HEK293 (cell line): ENCODE data around the gene GUCY2F.

Source experiments
- CTCF ChIP-seq: fragments of 450-650 bp; formaldehyde crosslinking; IDR thresholded peaks from 2 replicates; pipeline ENCODE4 v1.5.1; 2016; ENCODE audit warnings: missing biosample characterization, missing genetic modification characterization
- INSM2 ChIP-seq: fragments of 450-650 bp; formaldehyde crosslinking; IDR thresholded peaks from 2 replicates; pipeline ENCODE4 v1.5.1; 2016; ENCODE audit warnings: missing biosample characterization, missing genetic modification characterization
- PBX3 ChIP-seq: sonication (generic); formaldehyde crosslinking; IDR thresholded peaks from 2 replicates; pipeline ENCODE4 v1.8.1; 2022; ENCODE audit warnings: mild to moderate bottlenecking, moderate library complexity, missing genetic modification reagents
- ZBTB49 ChIP-seq: fragments of 450-650 bp; formaldehyde crosslinking; IDR thresholded peaks from 2 replicates; pipeline ENCODE4 v1.5.1; 2016; ENCODE audit warnings: missing biosample characterization, missing genetic modification characterization, low read depth
- ZNF175 ChIP-seq: fragments of 450-650 bp; formaldehyde crosslinking; IDR thresholded peaks from 2 replicates; pipeline ENCODE4 v1.5.1; 2016; ENCODE audit warnings: missing biosample characterization, missing genetic modification characterization
- ZNF18 ChIP-seq: fragments of 450-650 bp; formaldehyde crosslinking; IDR thresholded peaks from 2 replicates; pipeline ENCODE4 v1.5.1; 2016; ENCODE audit warnings: missing biosample characterization, missing genetic modification characterization
- ZNF19 ChIP-seq: fragments of 450-650 bp; formaldehyde crosslinking; IDR thresholded peaks from 2 replicates; pipeline ENCODE4; 2016; ENCODE audit warnings: missing biosample characterization, missing genetic modification characterization, low read depth
- ZNF274 ChIP-seq, 2 experiments: fragments of 200-500 bp in 1 of 2; fragments of 450-650 bp in 1 of 2; sonication (Bioruptor generic) in 1 of 2; formaldehyde crosslinking in 1 of 2; IDR thresholded peaks; 2 replicates each; pipeline versions ENCODE4 v1.5.1 to v1.6.1; 2014 to 2016; ENCODE audit warnings: borderline replicate concordance in 1 of 2, inconsistent platforms in 1 of 2, low read length in 1 of 2, missing biosample characterization in 1 of 2, missing genetic modification characterization in 1 of 2
- ZNF529 ChIP-seq: fragments of 450-650 bp; formaldehyde crosslinking; IDR thresholded peaks from 2 replicates; pipeline ENCODE4 v1.5.1; 2017; ENCODE audit warnings: missing genetic modification characterization, missing biosample characterization; ENCODE audit not compliant: insufficient replicate concordance
- ZNF610 ChIP-seq: fragments of 450-650 bp; formaldehyde crosslinking; IDR thresholded peaks from 2 replicates; pipeline ENCODE4 v1.5.1; 2016; ENCODE audit warnings: missing biosample characterization, missing genetic modification characterization, borderline replicate concordance
- ZXDB ChIP-seq: fragments of 450-650 bp; formaldehyde crosslinking; IDR thresholded peaks from 2 replicates; pipeline ENCODE4 v1.5.1; 2016; ENCODE audit warnings: missing biosample characterization, missing genetic modification characterization

- no peak for TF ChIP-seq CTCF (tag by site-specific recombination)
- no peak for TF ChIP-seq ZNF175
- no peak for TF ChIP-seq ZNF610 (tag by site-specific recombination)
- TF ChIP-seq ZNF19: no peak
- TF ChIP-seq ZNF18: no peak
- no peak for TF ChIP-seq ZNF274 (IDR thresholded peaks at IDR 0.05; ENCODE audit: low read length)
- no peak for TF ChIP-seq ZNF274 (tag by site-specific recombination; IDR thresholded peaks at IDR 0.05; ENCODE audit: borderline replicate concordance)
- TF ChIP-seq INSM2 (tag by site-specific recombination): no peak
- TF ChIP-seq ZNF529: peak; percentile 77
- no peak for TF ChIP-seq ZBTB49 (tag by site-specific recombination)
- no peak for TF ChIP-seq ZXDB (tag by site-specific recombination)
- no peak for TF ChIP-seq PBX3 (CRISPR knock-in tag)
These were observed 145.7 kb downstream of the GUCY2F start for GRCh38 chrX:109336141-109336540.
